NCI-H446 (cell line): ENCODE measurements around the gene EPB41L1.

Experiments used
- DNase-seq, 2 experiments: peaks; one replicate each; lab custom pipeline; 2025; lab: John Stamatoyannopoulos, UW

The EPB41L1 gene

DNA sequence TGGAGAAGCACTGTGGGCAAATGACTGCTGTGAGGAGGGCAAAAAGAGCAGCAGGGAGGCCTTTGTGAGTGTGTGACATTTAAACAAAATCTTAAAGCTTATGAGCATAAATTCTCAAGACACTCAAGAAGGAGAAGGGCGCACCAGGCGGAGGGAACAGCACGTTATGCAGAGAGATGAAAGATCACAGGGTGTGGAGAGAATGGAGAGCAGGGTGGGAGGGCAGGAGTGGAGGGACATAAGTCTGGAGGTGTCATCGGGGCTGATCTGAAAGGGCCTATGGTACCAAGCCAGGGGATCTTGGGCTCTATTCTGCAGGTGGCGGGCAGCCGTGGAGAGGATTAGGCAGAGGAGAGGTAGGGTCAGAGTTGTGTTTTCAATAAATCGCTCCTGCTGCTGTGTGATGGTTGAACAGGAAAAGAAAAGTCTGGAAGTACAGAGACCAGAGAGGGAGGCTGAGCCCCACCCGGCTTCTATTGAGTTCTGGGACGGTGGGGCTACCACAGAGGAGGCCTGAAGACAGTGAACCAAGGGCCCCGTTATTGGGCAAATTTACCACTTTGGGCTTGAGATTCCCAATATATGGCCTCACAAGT, 127.3 kb downstream of the EPB41L1 start:
- no peak for DNase-seq
